Measurements from ENCODE around the gene ESPNL.
"Not testable (repeated sequence)": the region's sequence is repeated elsewhere in the genome, so short reads cannot be mapped to it uniquely, and the experiment has no call there.

The ESPNL gene

DNA sequence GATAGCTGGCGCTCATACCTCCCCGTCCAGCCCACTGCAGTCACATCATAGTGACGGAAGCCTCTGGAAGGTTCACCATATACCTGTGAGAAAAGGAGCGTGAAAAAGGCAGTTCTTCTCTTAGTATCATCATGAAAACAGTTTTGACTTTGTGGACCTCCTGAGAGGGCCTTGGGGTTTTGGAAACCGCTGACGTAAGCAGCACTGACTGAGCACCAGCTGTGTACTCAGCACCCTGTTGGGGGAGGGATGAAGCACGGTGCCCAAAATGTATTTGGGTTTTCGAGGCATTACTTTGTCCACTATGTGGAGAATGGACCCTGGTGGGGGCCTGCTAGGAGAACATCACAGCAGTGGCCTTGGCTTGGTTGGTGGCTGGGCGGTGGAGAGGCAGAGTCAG, 33.9 kb upstream of the ESPNL start:
- TF ChIP-seq, protein P1, sequence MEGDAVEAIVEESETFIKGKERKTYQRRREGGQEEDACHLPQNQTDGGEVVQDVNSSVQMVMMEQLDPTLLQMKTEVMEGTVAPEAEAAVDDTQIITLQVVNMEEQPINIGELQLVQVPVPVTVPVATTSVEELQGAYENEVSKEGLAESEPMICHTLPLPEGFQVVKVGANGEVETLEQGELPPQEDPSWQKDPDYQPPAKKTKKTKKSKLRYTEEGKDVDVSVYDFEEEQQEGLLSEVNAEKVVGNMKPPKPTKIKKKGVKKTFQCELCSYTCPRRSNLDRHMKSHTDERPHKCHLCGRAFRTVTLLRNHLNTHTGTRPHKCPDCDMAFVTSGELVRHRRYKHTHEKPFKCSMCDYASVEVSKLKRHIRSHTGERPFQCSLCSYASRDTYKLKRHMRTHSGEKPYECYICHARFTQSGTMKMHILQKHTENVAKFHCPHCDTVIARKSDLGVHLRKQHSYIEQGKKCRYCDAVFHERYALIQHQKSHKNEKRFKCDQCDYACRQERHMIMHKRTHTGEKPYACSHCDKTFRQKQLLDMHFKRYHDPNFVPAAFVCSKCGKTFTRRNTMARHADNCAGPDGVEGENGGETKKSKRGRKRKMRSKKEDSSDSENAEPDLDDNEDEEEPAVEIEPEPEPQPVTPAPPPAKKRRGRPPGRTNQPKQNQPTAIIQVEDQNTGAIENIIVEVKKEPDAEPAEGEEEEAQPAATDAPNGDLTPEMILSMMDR (IDR thresholded peaks at IDR 0.05; ENCODE audit: low read depth, low read length), result no peak
- DNase-seq (ENCODE audit: low read depth, low spot score), result no peak
- no peak overlapping the region for H3K4me3 ChIP-seq (ENCODE audit: low read depth, low read length)
- in situ Hi-C loops (cut with HindIII; ENCODE audit: low sequenced_read_pairs), result no loop called here

- DNase-seq (ENCODE audit: low read depth, low spot score); H3K4me3 ChIP-seq (ENCODE audit: low read depth, low read length); in situ Hi-C loops (cut with HindIII; ENCODE audit: low sequenced_read_pairs): not testable (repeated sequence)
Measured at GRCh38 chr2:238066718-238067117, 33.4 kb upstream of the ESPNL start.

GRCh38 chr2:238067939-238068338, 32.2 kb upstream of the ESPNL start:
- in situ Hi-C loops (cut with HindIII; ENCODE audit: low sequenced_read_pairs), result no loop called here

DNA sequence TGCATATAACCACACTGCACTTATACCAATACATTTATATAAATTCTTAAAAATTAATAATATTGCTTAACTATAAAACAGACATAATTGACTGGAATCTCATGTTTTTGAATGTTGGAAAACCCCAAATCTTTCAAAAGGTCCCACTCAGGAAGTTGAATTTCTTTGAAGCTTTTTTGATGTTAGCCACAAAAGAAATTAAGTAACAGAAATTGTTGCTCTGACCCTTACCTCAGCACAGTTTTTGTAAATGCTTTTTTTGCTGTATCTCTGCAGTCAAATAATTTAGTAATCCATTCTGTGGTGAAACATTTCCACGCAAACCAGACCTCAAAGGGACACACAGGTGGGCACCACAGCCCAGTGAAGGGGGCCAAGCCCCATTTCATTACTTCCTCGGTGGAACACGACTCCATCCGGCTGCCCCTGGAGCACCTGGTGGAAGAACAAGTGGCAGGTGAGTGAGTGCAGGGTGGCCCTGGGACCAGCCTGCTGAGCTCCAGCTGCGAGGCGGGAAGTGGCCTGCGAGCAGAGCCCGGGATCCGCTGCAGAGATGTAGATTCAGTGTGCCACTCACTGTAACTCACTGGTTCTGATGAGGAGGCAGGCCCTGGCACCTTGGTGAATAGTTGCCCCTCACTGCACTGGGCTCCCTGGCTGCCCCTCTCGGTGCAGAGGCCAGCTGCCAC, 31.0 kb upstream of the ESPNL start:
- in situ Hi-C loops (cut with HindIII; ENCODE audit: low sequenced_read_pairs), result no loop called here
- H3K4me3 ChIP-seq (ENCODE audit: low read depth, low read length), result no peak overlapping the region
- no peak for DNase-seq (ENCODE audit: low read depth, low spot score)
- TF ChIP-seq, protein P1 (IDR thresholded peaks at IDR 0.05; ENCODE audit: low read depth, low read length), result no peak

More at GRCh38 chr2:238067939-238068338, 32.2 kb upstream of the ESPNL start:
- no peak overlapping the region for H3K4me3 ChIP-seq (ENCODE audit: low read depth, low read length)
- DNase-seq (ENCODE audit: low read depth, low spot score), result no peak
- TF ChIP-seq, protein P1 (IDR thresholded peaks at IDR 0.05; ENCODE audit: low read depth, low read length), result no peak

DNA sequence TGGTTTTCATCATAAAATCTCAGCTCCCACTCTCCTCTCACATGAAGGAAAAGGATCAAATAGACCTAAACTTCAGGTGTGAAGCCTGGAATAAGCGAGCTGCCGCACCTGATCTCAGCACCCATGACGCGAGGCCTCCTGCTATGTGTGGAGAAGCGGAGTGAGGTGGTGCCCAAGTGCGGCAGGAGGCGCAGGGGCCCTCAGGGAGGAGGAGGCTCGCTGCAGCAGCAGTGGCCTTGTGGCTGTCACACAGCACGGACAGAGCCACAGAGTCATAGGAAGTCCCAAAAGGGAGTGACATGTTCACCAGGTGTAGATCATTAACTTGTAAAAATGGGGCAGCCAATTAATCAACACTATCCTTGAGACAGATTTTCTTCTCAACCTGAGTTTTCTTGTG, 30.3 kb upstream of the ESPNL start:
- in situ Hi-C loops (cut with HindIII; ENCODE audit: low sequenced_read_pairs), result no loop called here
- TF ChIP-seq, protein P1 (IDR thresholded peaks at IDR 0.05; ENCODE audit: low read depth, low read length), result no peak
- H3K4me3 ChIP-seq (ENCODE audit: low read depth, low read length), result no peak overlapping the region
- DNase-seq (ENCODE audit: low read depth, low spot score), result no peak

DNA sequence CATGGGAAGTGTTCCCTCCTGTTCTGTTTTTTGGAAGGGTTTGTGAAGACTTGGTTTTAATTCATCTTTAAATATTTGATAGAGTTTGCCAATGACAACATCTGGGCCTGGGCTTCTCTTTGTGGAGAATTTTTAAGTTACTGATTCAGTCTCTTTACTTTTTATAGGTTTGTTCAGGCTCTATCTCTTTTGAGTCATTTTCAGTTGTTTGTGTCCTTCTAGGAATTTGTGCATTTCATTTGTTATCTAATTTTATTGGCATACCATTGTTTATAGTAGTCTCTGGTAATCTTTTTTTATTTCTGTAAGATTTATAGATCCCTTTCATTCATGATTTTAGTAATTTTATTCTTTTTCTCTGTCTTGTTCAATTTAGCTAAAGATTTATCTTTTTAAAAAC, 24.7 kb upstream of the ESPNL start:
- H3K4me3 ChIP-seq (ENCODE audit: low read depth, low read length), result no peak overlapping the region
- no peak for DNase-seq (ENCODE audit: low read depth, low spot score)
- in situ Hi-C loops (cut with HindIII; ENCODE audit: low sequenced_read_pairs), result no loop called here
- TF ChIP-seq, protein P1 (IDR thresholded peaks at IDR 0.05; ENCODE audit: low read depth, low read length), result no peak

- DNase-seq (ENCODE audit: low read depth, low spot score), result no peak
- no peak overlapping the region for H3K4me3 ChIP-seq (ENCODE audit: low read depth, low read length)
- in situ Hi-C loops (cut with HindIII; ENCODE audit: low sequenced_read_pairs), result no loop called here
- TF ChIP-seq, protein P1 (IDR thresholded peaks at IDR 0.05; ENCODE audit: low read depth, low read length), result no peak
Measured at GRCh38 chr2:238077292-238077691, 22.8 kb upstream of the ESPNL start.
